GM18951 (cell line): ENCODE data around the gene CLTCL1.

Experiments
- POLR2A ChIP-seq: IDR thresholded peaks from 4 replicates; pipeline ENCODE4 v1.6.1; 2011; ENCODE audit warnings: mild to moderate bottlenecking; ENCODE audit not compliant: insufficient read length, insufficient read depth; ENCODE audit errors: extremely low read depth
- in situ Hi-C: fragments of 300-500 bp; cut with MboI; formaldehyde crosslinking; loops from one replicate; pipeline ENCODE4 v1.12.0; 2022; ENCODE audit warnings: low sequenced_read_pairs, mixed read lengths, inconsistent platforms; ENCODE audit not compliant: unreplicated experiment

Gene CLTCL1

DNA sequence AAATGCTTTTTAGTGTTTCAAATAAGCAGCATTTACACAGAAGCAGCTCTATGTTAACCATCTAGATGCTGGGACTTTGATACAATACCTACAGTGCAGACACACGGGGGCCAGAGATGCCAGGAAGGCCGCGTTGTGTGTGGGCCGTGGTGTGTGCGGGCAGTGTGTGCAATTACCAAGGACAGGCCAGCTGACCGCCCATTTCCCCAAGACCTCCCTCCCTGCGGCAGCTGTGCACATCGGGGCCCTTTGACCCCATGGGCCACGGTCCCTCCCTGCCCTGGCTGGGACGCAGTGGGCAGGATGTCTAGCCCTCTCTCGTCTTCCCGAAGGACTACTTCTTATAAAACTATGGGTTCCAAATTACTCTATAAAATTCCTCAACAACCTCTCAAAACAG lies 38.4 kb downstream of the CLTCL1 start:
- TF ChIP-seq POLR2A: no peak
- in situ Hi-C loops: no loop called here

- in situ Hi-C loops: no loop called here
- TF ChIP-seq POLR2A: no peak
Measured at GRCh38 chr22:19244600-19245352, 46.7 kb downstream of the CLTCL1 start.

DNA sequence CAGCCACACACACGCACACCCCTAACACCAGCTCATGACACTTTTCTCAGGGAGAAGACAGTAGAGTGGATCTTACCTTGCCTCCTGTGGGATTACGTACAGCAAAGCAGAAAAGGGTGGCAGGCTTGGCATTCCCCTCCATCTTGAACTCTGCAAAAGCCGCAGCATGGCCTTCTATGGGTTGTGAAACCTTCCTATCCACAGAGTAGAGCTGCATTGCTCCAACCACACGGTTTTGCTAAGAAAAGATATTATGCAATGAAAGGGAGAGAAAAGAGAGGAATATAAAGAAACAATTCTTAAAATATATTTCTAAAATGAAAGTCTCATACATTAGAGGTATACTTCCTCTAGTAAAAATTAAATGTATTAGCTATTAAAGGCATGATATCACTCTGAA lies 48.8 kb downstream of the CLTCL1 start:
- in situ Hi-C loops: no loop called here

GRCh38 chr22:19241593-19241906 lies 50.0 kb downstream of the CLTCL1 start:
- in situ Hi-C loops: no loop called here
- TF ChIP-seq POLR2A: no peak

More for the DNA sequence above, 48.8 kb downstream of the CLTCL1 start:
- TF ChIP-seq POLR2A: no peak

DNA sequence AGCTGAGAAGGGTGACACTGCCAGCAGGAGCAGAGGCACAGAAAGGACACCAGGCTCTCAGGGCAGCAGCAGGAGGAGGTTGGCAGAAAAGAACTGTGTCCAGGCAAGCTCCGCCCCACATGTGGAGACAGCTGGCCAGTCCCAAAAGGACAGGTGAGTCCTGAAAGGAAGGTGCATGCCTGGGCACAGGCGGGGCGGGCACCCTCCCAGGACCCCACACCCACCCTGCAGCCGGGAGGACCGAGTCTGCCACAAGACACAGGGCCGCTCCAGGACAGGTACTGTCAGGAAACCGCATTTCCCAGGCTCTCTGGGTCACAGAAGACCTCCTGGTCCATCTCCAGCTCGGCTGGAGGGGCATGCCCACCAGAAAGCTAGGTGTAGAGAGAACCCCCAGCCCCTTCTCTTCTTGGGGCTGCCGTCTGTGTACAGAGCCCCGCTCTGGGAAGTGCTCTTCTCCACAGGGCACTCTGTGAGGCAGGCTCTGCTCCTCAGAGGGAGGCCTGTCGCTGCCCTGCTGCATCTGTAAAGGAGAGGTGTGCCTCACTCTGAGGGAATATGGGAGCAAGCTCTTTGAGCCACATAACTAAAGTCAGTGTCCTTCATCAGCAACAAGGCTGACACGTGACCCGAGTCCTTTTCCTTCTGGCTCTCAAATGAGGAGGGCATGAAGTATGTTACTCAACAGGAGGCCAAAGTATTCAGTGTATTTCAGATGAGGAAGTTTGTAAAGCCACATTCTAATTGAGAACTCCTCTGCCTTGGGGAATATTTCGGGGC lies 50.5 kb downstream of the CLTCL1 start:
- in situ Hi-C loops: no loop called here
- TF ChIP-seq POLR2A: no peak

DNA sequence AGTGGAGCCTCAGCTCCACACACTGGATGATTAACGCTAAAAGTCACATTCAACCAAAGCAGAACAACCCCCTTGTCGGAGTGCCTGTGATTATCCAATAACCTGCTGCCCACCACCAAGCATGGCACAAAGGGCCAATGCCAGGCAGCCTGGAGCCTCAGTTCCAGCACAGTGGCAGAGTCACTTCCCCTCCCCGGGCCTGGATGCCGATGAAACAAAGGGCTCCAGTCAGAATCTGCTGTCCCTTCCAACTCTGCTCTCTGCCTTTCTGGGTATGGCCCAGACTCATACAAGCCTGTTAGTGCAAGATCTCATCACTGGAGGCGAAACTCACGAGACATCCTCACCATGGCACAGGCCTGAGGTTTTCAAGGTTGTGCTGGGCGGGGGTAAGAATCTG lies 52.1 kb downstream of the CLTCL1 start:
- in situ Hi-C loops: loop anchor here (10.0 kb wide), 1 partner anchor 165 kb away; no protein-coding TSS in a partner anchor
- TF ChIP-seq POLR2A: no peak

DNA sequence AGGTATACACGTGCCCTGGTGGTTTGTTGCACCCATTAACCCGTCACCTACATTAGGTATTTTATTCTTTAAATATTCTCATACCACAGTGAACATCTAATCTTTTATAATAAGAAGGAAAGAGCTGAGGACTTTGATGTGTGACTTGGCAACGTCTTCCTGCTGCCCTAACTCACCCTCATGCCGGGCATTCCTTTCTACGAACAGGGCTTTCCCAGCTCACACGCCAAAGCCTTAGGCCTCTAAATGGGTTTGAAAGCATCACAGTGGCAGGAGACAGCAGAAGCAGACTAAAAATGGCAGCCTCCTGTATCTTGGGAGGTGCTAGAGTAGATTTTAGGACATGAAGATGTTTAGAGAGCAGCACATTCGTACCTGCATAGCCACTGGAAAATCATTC lies 52.6 kb downstream of the CLTCL1 start:
- TF ChIP-seq POLR2A: no peak
- in situ Hi-C loops: loop anchor here (10.0 kb wide), 1 partner anchor 166 kb away; no protein-coding TSS in a partner anchor

DNA sequence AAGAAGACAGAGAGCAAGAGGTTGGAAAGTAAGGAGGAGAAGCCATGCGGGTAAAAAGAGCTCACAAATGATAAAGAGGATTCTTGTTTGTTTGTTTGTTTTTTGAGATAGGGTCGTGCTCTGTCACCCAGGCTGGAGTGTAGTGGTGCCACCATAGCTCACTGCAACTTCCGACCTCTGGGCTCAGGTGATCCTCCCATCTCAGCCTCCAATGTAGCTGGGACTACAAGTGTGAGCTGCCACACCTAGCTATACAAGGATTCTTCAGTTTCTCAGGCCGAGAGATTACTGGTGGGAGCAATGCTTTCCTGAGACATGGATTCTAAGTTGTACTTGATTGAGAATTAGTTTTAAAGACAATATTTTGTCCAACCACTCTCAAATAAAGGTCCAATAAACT lies 55.6 kb downstream of the CLTCL1 start:
- in situ Hi-C loops: loop anchor here (10.0 kb wide), 1 partner anchor 169 kb away; no protein-coding TSS in a partner anchor
- TF ChIP-seq POLR2A: no peak

GRCh38 chr22:19234126-19234896 lies 57.2 kb downstream of the CLTCL1 start:
- in situ Hi-C loops: loop anchor here (10.0 kb wide), 1 partner anchor 170 kb away; no protein-coding TSS in a partner anchor
- no peak for TF ChIP-seq POLR2A

DNA sequence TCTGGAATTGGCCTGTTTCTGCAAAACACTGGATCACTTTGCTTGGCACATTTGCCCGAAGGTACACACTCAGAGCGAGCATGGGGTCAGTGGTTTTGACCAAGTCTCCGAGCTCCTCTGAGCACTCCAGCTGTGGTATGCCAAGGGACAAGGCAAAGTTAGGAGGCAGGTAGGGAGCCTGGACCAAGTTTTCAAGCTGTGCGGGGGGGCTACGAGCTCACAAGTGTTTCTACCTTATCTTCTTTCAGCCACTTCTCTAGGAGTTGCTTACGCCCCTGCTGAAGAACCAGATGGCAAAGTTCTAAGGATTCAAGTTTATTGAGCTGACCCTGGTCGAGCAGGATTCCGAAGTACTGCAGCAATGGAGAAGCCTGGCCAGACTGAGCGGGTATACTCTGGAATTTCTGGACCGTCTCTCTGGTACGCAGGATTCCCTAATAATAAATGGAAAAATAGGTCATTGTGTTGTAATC lies 58.3 kb downstream of the CLTCL1 start:
- in situ Hi-C loops: loop anchor here (10.0 kb wide), 1 partner anchor 172 kb away; no protein-coding TSS in a partner anchor
- no peak for TF ChIP-seq POLR2A

- in situ Hi-C loops: loop anchor here (10.0 kb wide), 1 partner anchor 172 kb away; no protein-coding TSS in a partner anchor
- no peak for TF ChIP-seq POLR2A
Measured at GRCh38 chr22:19232623-19233022, 58.9 kb downstream of the CLTCL1 start.

DNA sequence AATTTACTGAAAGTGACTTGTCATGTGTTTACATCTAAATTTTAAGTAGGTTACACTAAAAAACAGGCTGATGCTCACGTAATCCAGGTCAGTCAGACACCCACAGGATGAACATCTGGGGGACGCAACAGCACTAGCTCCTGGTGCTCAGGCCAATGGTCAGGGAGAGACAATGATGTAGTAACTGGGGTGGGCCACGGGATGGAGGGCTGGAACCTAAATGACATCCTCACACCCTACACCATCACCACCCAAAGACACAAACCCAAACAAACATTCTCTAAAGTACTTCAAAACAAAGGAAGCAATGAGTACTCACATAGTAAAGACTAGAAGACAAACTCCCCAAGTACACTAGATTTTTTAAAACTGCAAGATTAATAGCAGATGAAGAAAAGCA lies 59.5 kb downstream of the CLTCL1 start:
- no peak for TF ChIP-seq POLR2A

GRCh38 chr22:19229600-19229999 lies 61.9 kb downstream of the CLTCL1 start:
- in situ Hi-C loops: no loop called here
- no peak for TF ChIP-seq POLR2A

More for the DNA sequence above, 59.5 kb downstream of the CLTCL1 start:
- in situ Hi-C loops: loop anchor here (10.0 kb wide), 1 partner anchor 173 kb away; no protein-coding TSS in a partner anchor

DNA sequence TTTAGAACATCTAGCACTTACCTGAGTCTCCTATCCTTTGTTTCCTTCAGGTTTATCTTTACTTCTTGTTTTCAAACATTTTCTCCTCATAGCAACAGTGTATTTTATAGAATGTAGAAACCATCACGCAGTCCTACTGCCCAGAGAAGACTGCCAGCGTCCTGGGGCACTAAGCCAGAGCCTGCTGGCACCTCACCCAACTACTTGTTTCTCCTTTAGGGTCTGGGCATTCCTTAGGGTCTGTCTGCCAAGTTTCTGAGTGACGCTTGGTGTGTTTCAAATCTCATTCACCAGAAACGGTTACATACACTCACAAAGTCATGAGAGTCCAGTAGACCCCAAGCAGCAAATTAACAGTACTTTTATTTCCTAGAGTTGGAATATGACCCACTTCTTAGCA lies 63.3 kb downstream of the CLTCL1 start:
- in situ Hi-C loops: no loop called here
- TF ChIP-seq POLR2A: no peak
